Stomach (tissue), 4 donors: ENCODE results near the gene SMIM12.

Experiments
- CTCF ChIP-seq, 7 experiments: fragments of 450-650 bp in 4 of 7; fragments of 200-600 bp in 3 of 7; sonication (generic) in 3 of 7; IDR thresholded peaks; one replicate each; pipeline ENCODE4 v1.5.1; 2016 to 2019; ENCODE audit warnings: antibody characterized with exemption in 7 of 7, control low read depth in 2 of 7, mild to moderate bottlenecking in 1 of 7
- EP300 ChIP-seq: sonication (generic); formaldehyde crosslinking; IDR thresholded peaks from one replicate; pipeline ENCODE4 v1.6.1; 2017; ENCODE audit warnings: antibody characterized with exemption
- POLR2A ChIP-seq, 4 donors: fragments of 450-650 bp; IDR thresholded peaks; one replicate each; pipeline ENCODE4 v1.6.1; 2016; ENCODE audit warnings: antibody characterized with exemption in 4 of 4, control low read depth in 2 of 4, mild to moderate bottlenecking in 1 of 4, moderate library complexity in 1 of 4
- POLR2AphosphoS5 ChIP-seq, 3 donors: sonication (generic); formaldehyde crosslinking; IDR thresholded peaks; one replicate each; pipeline ENCODE4 v1.6.1; 2016; ENCODE audit warnings: antibody characterized with exemption in 3 of 3

GRCh38 chr1:34896612-34897011 is 37.1 kb upstream of the SMIM12 start:
- TF ChIP-seq CTCF (IDR thresholded peaks at IDR 0.05) (no peak), POLR2A (IDR thresholded peaks at IDR 0.05) (no peak), EP300 (no peak), POLR2AphosphoS5 (IDR thresholded peaks at IDR 0.05) (no peak)
